ENCODE data around the gene DISP3.

GRCh38 chr1:11502516-11502915 is 23.6 kb downstream of the DISP3 start:
- TF ChIP-seq CTCF (IDR thresholded peaks at IDR 0.05) (no peak), POLR2A (IDR thresholded peaks at IDR 0.05) (no peak)
